Right lobe of liver (tissue), 6 donors: ENCODE data around the gene SQSTM1. TPM values are rescaled to one million over a fixed set of nuclear protein-coding genes. Genes with fewer than 3 reads are reported as not detected.

ENCODE experiments used
- ATAC-seq, 4 donors: fragments of 200-7000 bp; cut with Tn5 transposase; one replicate each; pipeline ENCODE4 v1.9.1; 2020; ENCODE audit warnings: mild to moderate bottlenecking in 4 of 4, moderate library complexity in 4 of 4
- DNase-seq, 3 donors: peaks; one replicate each; pipeline ENCODE4 v3.0.0-alpha.2; 2020
- H3K27ac ChIP-seq, 3 donors: fragments of 200-600 bp; one replicate each; pipeline ENCODE4 v1.8.0; 2022
- H3K27me3 ChIP-seq, 2 donors: fragments of 200-600 bp; one replicate each; pipeline ENCODE4 v1.8.0; 2022
- H3K36me3 ChIP-seq, 4 donors: fragments of 200-600 bp; sonication (generic) in 1 of 4; one replicate each; pipeline versions ENCODE4 v1.5.1 to v1.8.0; 2017 to 2022; ENCODE audit warnings: control low read depth in 1 of 4
- H3K4me1 ChIP-seq, 4 donors: fragments of 200-600 bp; sonication (generic) in 1 of 4; one replicate each; pipeline versions ENCODE4 v1.5.1 to v1.8.0; 2017 to 2022; ENCODE audit warnings: control low read depth in 1 of 4
- H3K4me3 ChIP-seq, 3 donors: fragments of 200-600 bp; one replicate each; pipeline ENCODE4 v1.8.0; 2022
- H3K9me3 ChIP-seq, 4 donors: fragments of 200-600 bp; sonication (generic) in 1 of 4; one replicate each; pipeline versions ENCODE4 v1.5.1 to v1.8.0; 2017 to 2022; ENCODE audit warnings: control low read depth in 1 of 4
- CTCF ChIP-seq, 4 donors: fragments of 200-600 bp in 3 of 4; fragments of 450-650 bp in 1 of 4; IDR thresholded peaks; one replicate each; pipeline versions ENCODE4 v1.5.1 to v1.8.0; 2016 to 2022; ENCODE audit warnings: antibody characterized with exemption in 4 of 4, mild to moderate bottlenecking in 2 of 4
- POLR2A ChIP-seq: fragments of 450-650 bp; IDR thresholded peaks from one replicate; pipeline ENCODE4 v1.6.1; 2017; ENCODE audit warnings: antibody characterized with exemption, mild to moderate bottlenecking
- WGBS: methylation state at CpG from one replicate; pipeline ENCODE4 v1.1.6; 2018; ENCODE audit warnings: low coverage, low lambda C conversion rate; ENCODE audit not compliant: insufficient coverage; ENCODE audit errors: missing lambda C conversion rate; 5-methylcytosine and 5-hydroxymethylcytosine counted together
- intact Hi-C, 2 donors: fragments of 100-400 bp; cut with DNase I; formaldehyde crosslinking; loops; one replicate each; pipeline versions ENCODE4 v1.11.2 to v1.14.1; 2022
- total RNA-seq, 6 experiments: library from RNA; depleted of rRNA in 2 of 6; stranded (reverse); fragments of >200 nt in 2 of 6; fragmentation: NEBNext Ultra II Directional in 3 of 6; extraction: Animal tissue kit (Norgen Biotek cat#: 25700) in 3 of 6; gene quantifications; one replicate each; pipeline versions ENCODE4 v1.1.0 to v1.2.4, GENCODE V29; 2016 to 2023
- donor health status: DM: no; HTN: yes; CAD: no.
- donor health status: DM: no; HTN: no; CAD: no.
- donor health status: DM: no; HTN: no; CAD: no.
- donor health status: DM: no; HTN: yes; CAD: no.
- donor health status: DM: no; HTN: yes; CAD: no.

The SQSTM1 gene
- total RNA-seq, 6 experiments from 2014 or later, result 195 to 1,174 (median 649) TPM

GRCh38 chr5:179778591-179778990, 42.1 kb upstream of the SQSTM1 start:
- Histone ChIP-seq H3K4me1 (no peaks in the 10 kb centered on the region), H3K36me3 (peaks cover 0 to 31% (median 6%) of the 10 kb centered on the region in 4 donors), H3K27ac (no peak overlapping the region), H3K27me3 (no peaks in the 10 kb centered on the region), H3K9me3 (no peaks in the 10 kb centered on the region), H3K4me3 (no peak overlapping the region)
- DNase-seq, result no peak
- no peak for TF ChIP-seq CTCF (IDR thresholded peaks at IDR 0.05)
- no peak for TF ChIP-seq POLR2A
- 87% methylated on average over 4 of the region's 5 CpGs for WGBS
- intact Hi-C loops, result no loop called here
- no peak for ATAC-seq

- Histone ChIP-seq H3K36me3 (peaks cover 0 to 19% (median 6%) of the 10 kb centered on the region in 4 donors), H3K4me1 (no peaks in the 10 kb centered on the region), H3K27ac (no peak overlapping the region), H3K4me3 (no peak overlapping the region), H3K9me3 (no peaks in the 10 kb centered on the region), H3K27me3 (no peaks in the 10 kb centered on the region)
- ATAC-seq (no peak), DNase-seq (no peak)
- WGBS, result 82% methylated on average over 3 of the region's 4 CpGs
- TF ChIP-seq CTCF (IDR thresholded peaks at IDR 0.05) (no peak), POLR2A (no peak)
- intact Hi-C loops, result no loop called here
These were observed 40.9 kb upstream of the SQSTM1 start for GRCh38 chr5:179779826-179780225.

GRCh38 chr5:179780362-179780761, 40.3 kb upstream of the SQSTM1 start:
- H3K36me3 ChIP-seq, result peaks cover 0 to 14% (median 6%) of the 10 kb centered on the region in 4 donors
- WGBS, result 68% methylated on average over 7 of the region's 7 CpGs

GRCh38 chr5:179781846-179782245, 38.9 kb upstream of the SQSTM1 start:
- intact Hi-C loops, result no loop called here
- no peak overlapping the region for H3K27ac ChIP-seq
- TF ChIP-seq POLR2A, result no peak
- TF ChIP-seq CTCF (IDR thresholded peaks at IDR 0.05), result no peak
- ATAC-seq, result no peak
- H3K4me1 ChIP-seq, result no peaks in the 10 kb centered on the region
- WGBS, result 71% methylated on average over 1 of the region's 4 CpGs
- no peaks in the 10 kb centered on the region for H3K9me3 ChIP-seq
- no peak for DNase-seq
- H3K36me3 ChIP-seq, result peaks cover 0 to 9% (median 4%) of the 10 kb centered on the region in 4 donors
- H3K4me3 ChIP-seq, result no peak overlapping the region
- no peaks in the 10 kb centered on the region for H3K27me3 ChIP-seq

More at GRCh38 chr5:179780362-179780761, 40.3 kb upstream of the SQSTM1 start:
- ATAC-seq (peak in 2 of 4 donors; percentile 20 to 29), DNase-seq (peak in 1 of 3 donors; percentile 12)
- intact Hi-C loops, result no loop called here
- H3K27ac ChIP-seq, result no peak overlapping the region
- no peak for TF ChIP-seq CTCF (IDR thresholded peaks at IDR 0.05)
- no peak for TF ChIP-seq POLR2A
- H3K27me3 ChIP-seq, result no peaks in the 10 kb centered on the region
- H3K9me3 ChIP-seq, result no peaks in the 10 kb centered on the region
- H3K4me3 ChIP-seq, result no peak overlapping the region
- no peaks in the 10 kb centered on the region for H3K4me1 ChIP-seq

- no peaks in the 10 kb centered on the region for H3K4me1 ChIP-seq
- DNase-seq, result no peak
- H3K36me3 ChIP-seq, result peaks cover 0 to under 1% (median 0%) of the 10 kb centered on the region in 4 donors
- no peaks in the 10 kb centered on the region for H3K27me3 ChIP-seq
- no peak overlapping the region for H3K27ac ChIP-seq
- no peak for ATAC-seq
- no peaks in the 10 kb centered on the region for H3K9me3 ChIP-seq
- intact Hi-C loops, result no loop called here
- TF ChIP-seq CTCF (IDR thresholded peaks at IDR 0.05) (no peak), POLR2A (no peak)
- 88% methylated on average over 7 of the region's 9 CpGs for WGBS
- no peak overlapping the region for H3K4me3 ChIP-seq
These were observed 37.6 kb upstream of the SQSTM1 start for GRCh38 chr5:179783128-179783527.
